ENCODE measurements around the gene FGF6. TPM values are rescaled to one million over a fixed set of nuclear protein-coding genes. Genes with fewer than 3 reads are reported as not detected.

Gene FGF6, protein sequence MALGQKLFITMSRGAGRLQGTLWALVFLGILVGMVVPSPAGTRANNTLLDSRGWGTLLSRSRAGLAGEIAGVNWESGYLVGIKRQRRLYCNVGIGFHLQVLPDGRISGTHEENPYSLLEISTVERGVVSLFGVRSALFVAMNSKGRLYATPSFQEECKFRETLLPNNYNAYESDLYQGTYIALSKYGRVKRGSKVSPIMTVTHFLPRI
- total RNA-seq (ENCODE audit: unreplicated experiment): not detected
- long read RNA-seq: 0 reads

- H3K27ac Mint-ChIP-seq (ENCODE audit: unreplicated experiment): peak within 1 kb of the TSS; percentile 64
- peaks cover 2% of the 10 kb centered on the region for H3K9me3 Mint-ChIP-seq (ENCODE audit: unreplicated experiment)
- H3K4me1 Mint-ChIP-seq (ENCODE audit: low read depth, unreplicated experiment): peaks cover 18% of the 10 kb centered on the region
- no peak for DNase-seq
- peaks cover 2% of the 10 kb centered on the region for H3K27me3 Mint-ChIP-seq (ENCODE audit: unreplicated experiment)
- no peaks in the 10 kb centered on the region for H3K36me3 Mint-ChIP-seq (ENCODE audit: unreplicated experiment)
- H3K4me3 Mint-ChIP-seq (ENCODE audit: unreplicated experiment): no peak within 1 kb of the TSS
- TF ChIP-seq, protein P1, sequence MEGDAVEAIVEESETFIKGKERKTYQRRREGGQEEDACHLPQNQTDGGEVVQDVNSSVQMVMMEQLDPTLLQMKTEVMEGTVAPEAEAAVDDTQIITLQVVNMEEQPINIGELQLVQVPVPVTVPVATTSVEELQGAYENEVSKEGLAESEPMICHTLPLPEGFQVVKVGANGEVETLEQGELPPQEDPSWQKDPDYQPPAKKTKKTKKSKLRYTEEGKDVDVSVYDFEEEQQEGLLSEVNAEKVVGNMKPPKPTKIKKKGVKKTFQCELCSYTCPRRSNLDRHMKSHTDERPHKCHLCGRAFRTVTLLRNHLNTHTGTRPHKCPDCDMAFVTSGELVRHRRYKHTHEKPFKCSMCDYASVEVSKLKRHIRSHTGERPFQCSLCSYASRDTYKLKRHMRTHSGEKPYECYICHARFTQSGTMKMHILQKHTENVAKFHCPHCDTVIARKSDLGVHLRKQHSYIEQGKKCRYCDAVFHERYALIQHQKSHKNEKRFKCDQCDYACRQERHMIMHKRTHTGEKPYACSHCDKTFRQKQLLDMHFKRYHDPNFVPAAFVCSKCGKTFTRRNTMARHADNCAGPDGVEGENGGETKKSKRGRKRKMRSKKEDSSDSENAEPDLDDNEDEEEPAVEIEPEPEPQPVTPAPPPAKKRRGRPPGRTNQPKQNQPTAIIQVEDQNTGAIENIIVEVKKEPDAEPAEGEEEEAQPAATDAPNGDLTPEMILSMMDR (IDR thresholded peaks at IDR 0.05; ENCODE audit: partially characterized antibody, unreplicated experiment): no peak
Observed at GRCh38 chr12:4445156-4446101, at the start of gene FGF6. TSS of gene FGF6 (minus strand) at chr12:4445815. CDS start at chr12:4445570, 245 bp downstream.

DNA sequence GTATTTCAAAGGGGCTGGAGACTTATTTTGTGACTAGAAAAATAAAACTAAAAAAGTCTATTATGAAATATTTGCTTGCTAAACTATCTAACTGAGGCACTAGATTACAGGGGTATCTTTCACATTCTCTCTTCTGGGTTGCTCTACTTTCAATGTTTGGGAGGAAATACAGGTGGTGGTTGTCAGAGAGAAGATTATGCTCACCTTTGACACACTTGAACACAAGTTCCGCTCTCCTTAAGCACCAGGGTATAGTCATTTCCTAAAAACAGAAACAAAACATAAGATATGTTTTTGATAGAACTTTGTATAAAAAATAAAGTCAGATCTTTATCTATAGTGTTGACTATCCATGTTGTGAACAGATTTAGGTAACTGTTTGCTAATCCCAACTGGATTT, 45.4 kb upstream of the FGF6 start:
- Mint-ChIP-seq H3K27ac (ENCODE audit: unreplicated experiment) (no peak overlapping the region), H3K4me1 (ENCODE audit: low read depth, unreplicated experiment) (peaks cover 7% of the 10 kb centered on the region), H3K27me3 (ENCODE audit: unreplicated experiment) (no peaks in the 10 kb centered on the region), H3K9me3 (ENCODE audit: unreplicated experiment) (peaks cover 3% of the 10 kb centered on the region), H3K36me3 (ENCODE audit: unreplicated experiment) (no peaks in the 10 kb centered on the region), H3K4me3 (ENCODE audit: unreplicated experiment) (no peak overlapping the region)
- no peak for DNase-seq
- TF ChIP-seq, protein P1 (IDR thresholded peaks at IDR 0.05; ENCODE audit: partially characterized antibody, unreplicated experiment): no peak

DNA sequence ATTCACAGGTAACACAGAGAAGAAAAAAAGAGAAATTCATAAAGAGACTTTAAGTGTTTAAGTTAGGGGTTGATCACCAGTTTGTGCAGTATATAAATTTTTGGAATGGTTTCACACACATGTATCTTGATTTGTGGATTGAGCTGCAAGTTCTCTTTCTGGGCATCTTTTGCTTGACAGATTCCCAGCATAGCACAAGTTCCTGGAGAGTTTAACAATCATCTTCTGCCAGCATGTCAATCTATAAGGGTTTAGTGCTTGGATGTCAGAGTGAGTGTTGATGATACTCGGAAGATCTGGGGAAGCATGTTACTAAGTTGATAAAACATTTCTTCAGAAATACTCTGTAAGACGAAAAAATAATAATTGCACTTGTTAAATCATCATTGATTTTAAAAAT, 43.9 kb upstream of the FGF6 start:
- no peak overlapping the region for H3K27ac Mint-ChIP-seq (ENCODE audit: unreplicated experiment)
- TF ChIP-seq, protein P1 (IDR thresholded peaks at IDR 0.05; ENCODE audit: partially characterized antibody, unreplicated experiment): no peak
- no peaks in the 10 kb centered on the region for H3K27me3 Mint-ChIP-seq (ENCODE audit: unreplicated experiment)
- no peak overlapping the region for H3K4me3 Mint-ChIP-seq (ENCODE audit: unreplicated experiment)
- no peak for DNase-seq
- no peaks in the 10 kb centered on the region for H3K36me3 Mint-ChIP-seq (ENCODE audit: unreplicated experiment)
- H3K9me3 Mint-ChIP-seq (ENCODE audit: unreplicated experiment): peaks cover 3% of the 10 kb centered on the region
- H3K4me1 Mint-ChIP-seq (ENCODE audit: low read depth, unreplicated experiment): peaks cover 12% of the 10 kb centered on the region

DNA sequence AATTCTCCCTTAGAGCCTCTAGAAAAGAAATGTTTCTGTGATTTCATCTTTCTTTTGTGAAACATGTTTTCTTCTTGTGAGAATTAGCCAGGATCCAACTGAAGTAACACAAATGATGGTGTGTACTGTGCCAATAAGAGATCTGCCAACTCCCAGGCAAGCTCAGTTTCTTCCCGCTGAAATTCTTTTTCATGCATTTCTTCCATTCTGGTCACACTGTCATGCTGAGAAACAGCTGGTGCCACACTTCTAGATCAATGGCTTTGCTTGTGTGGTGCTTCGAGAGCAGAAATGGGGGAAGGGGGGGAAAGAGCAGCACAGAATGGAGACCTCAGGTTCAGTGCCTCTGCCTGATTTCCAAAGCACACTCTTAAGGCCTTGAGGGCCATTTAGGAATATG, 41.4 kb upstream of the FGF6 start:
- H3K36me3 Mint-ChIP-seq (ENCODE audit: unreplicated experiment): no peaks in the 10 kb centered on the region
- H3K27me3 Mint-ChIP-seq (ENCODE audit: unreplicated experiment): no peaks in the 10 kb centered on the region
- peaks cover 12% of the 10 kb centered on the region for H3K4me1 Mint-ChIP-seq (ENCODE audit: low read depth, unreplicated experiment)
- TF ChIP-seq, protein P1 (IDR thresholded peaks at IDR 0.05; ENCODE audit: partially characterized antibody, unreplicated experiment): no peak
- no peak overlapping the region for H3K4me3 Mint-ChIP-seq (ENCODE audit: unreplicated experiment)
- no peak overlapping the region for H3K27ac Mint-ChIP-seq (ENCODE audit: unreplicated experiment)
- peaks cover 3% of the 10 kb centered on the region for H3K9me3 Mint-ChIP-seq (ENCODE audit: unreplicated experiment)
- no peak for DNase-seq

Measured in glutamatergic neuron (in vitro differentiated cells).